Stimulated activated CD4-positive, alpha-beta T cell treated with anti-CD3 and anti-CD28 coated beads, Interleukin-15, amount 100 ng/mL, for 1 hour (primary cell): ENCODE results near the gene GTF3C6.
"Not testable (repeated sequence)": the region's sequence is repeated elsewhere in the genome, so short reads cannot be mapped to it uniquely, and the experiment has no call there.

Experiments used
- DNase-seq, 2 donors: peaks; one replicate each; pipeline ENCODE4 v3.0.0-alpha.2; 2020; ENCODE audit warnings: low read depth in 1 of 2, low spot score in 1 of 2

The GTF3C6 gene, protein sequence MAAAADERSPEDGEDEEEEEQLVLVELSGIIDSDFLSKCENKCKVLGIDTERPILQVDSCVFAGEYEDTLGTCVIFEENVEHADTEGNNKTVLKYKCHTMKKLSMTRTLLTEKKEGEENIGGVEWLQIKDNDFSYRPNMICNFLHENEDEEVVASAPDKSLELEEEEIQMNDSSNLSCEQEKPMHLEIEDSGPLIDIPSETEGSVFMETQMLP

DNA sequence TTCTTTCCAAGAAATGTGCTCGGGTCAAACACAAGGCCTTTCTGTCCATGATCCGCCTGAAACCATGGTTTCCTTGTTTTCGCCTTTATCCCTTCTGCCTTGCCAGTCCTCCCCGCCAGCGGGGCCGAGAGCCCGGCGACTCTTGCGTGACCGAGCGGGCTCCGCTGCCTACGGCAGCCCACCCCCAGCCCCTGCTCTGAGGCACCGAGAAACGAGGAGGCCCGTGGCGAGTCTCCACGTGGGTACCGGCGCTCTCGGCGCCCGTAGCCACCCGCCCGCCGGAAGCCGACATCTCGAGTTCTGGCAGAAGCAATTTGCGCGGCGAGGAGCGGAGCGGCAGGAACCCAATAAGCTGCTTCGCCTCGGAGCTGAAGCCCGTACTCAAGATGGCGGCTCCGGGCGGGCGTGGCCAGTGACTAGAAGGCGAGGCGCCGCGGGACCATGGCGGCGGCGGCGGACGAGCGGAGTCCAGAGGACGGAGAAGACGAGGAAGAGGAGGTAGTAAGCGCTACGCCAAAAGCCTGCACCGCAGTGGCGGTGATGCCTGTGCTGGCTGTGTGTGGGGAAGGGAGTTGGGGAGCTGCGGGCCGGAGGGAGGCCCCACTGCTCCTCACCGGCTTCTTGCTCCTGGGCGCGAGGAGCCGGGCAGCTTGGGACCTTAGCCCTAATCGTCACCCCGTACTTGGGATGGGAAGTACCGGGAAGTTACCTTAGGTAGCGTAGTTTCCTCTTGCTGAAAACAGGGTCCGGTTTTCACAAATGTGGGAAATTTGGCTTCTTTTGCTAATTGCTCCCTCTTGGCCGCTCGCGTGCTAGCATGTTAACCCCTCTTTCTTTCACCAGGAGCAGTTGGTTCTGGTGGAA lies at the start of gene GTF3C6:
Gene GTF3C6 (plus strand): TSS at position 378 of the 864 bp plus-strand sequence. CDS start 64 bp downstream, at position 442.
- DNase-seq = peak; percentile 83 to 85

DNA sequence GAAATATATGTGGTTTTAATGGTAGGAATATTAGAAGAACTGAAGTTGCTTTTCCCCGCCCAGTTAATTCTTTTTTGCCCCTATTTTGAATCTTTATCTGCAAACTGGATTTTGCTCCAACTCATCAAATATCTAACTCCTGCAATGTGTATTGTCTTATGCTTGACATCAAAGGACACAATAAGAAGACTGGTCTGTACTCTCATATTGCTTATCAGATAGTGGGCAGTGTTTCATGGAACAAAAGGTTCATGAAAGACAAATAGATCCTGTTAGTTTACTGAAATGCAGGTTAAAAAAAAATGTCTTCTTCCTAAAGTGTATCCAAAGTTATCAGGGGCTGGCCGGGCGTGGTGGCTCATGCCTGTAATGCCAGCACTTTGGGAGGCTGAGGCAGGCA lies 27.7 kb upstream of the GTF3C6 start:
- DNase-seq = no peak

DNA sequence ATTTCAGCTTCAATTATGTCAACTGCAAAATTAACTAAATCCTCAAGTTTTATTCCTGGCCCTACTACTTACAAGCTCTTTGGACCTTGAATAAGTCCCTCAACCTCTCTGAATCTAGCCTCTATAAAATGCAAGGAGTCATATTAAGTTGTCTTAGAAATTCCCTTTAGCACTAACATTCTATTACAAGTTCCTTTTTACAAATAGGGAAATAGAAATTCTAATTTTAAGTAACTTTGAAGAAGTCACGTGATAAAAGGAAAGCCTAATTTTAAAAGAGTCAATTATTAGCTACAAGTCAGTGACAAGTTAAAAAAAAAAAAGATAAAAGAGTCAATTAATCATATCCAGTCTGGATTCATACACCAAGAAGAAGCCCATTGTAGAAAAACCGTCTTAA lies 24.6 kb upstream of the GTF3C6 start:
- no peak for DNase-seq

DNA sequence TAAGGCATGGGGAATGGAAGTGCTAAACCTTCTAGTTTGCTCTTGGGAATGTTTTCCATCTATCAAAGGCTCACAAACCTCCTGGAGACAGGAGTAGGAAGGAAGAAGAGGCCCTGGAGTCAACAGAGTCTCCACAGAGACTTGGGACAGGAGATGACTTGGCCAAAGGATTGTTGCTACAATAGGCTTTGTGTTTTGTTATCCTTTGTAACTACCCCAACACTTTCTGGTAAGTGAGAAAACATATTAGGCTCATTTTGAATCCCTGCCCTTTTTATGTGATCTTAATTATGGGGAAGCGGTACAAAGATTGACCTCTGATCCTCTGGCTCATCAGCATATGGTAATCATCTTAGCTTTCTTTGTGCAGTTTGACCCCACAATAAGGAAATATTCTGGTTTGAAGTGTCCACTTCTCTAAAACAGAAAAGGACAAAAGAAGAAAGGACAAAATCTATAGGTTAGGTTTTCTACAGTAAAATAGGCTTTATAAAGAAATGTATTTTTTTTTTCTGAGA lies 24.1 kb upstream of the GTF3C6 start:
- DNase-seq = no peak

DNA sequence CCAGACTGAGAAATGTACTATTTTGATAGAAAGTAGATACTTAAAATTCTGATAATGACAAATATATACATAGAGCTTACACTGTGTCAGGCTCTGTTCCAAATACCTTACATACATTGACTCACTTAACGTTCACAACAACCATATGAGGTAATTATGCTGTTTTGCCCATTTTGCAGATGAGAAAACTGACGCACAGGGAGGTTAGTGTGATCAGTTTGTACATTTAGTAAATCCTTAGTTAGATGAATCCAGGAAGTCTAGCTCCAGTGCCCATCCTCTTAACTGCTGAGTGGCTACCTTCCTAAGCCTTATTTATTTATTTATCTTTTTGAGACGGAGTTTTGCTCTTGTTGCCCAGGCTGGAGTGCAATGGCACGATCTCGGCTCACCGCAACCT lies 23.3 kb upstream of the GTF3C6 start:
- DNase-seq = no peak

DNA sequence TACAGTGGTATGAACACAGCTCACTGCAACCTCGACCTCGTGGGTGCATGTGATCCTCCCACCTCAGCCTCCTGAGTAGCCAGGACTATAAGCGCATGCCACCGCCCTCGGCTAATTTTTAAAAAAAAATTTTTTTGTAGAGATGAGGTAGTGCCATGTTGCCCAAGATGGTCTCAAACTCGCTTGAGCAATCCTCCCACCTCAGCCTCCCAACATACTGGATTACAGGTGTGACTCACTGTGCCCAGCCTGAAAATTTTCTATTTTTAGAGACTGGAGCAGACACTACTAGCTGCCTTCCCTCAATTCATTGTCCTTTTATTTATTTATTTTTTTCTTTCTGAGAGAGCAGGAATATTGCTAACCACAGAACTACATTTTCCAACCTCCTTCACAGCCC lies 20.3 kb upstream of the GTF3C6 start:
- no peak for DNase-seq

DNA sequence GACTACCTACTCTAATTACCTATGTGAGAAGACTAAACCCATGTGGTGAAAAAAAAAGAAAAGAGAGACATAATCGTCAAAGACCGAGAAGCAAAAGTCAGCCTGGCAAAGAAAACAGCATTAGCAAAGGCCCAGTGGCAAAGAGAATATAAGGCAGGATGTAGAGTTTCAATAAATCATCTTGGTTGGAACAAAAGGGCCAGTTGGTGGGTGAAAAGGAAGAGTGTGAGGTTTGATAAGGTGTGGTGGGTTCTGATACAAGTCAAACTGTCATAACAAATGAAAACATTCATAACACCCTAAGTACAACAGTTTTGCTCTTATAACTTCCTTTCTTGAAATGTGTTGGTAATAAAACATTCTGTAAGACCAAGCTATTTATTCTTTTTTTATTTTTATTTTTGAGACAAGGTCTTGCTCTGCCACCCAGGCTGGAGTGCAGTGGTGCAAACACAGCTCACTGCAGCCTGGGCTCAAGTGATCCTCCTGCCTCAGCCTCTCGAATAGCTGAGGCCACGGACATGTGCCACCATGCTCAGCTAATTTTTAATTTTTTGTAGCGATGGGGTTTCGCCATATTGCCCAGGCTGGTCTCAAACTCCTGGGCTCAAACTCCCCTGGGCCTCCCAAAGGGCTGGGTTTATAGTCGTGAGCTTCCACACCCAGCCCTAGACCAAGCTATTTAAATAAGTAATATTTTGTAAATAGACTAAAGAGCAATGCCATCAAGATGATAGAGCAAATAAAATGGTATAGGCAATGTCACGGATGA lies 18.9 kb upstream of the GTF3C6 start:
- DNase-seq = no peak

DNA sequence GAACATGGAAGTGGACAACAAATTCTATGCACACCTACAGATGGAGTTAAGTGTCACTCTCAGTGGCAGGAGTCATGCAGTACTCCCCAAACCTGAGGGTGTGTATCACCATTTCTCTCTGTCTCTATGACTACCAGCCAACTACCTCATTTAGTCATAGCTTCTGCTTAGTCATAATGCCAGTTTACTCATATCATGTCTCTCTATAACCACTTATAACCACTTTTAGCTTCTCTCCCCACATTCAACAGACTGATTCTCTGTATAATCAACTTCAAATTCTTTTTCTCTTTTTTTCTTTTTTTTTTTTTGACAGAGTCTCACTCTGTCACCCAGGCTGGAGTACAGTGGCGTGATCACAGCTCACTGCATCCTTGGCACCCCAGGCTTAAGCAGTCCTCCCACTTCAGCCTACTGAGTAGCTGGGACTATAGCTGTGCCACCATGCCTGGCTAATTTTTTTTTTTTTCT lies 13.8 kb upstream of the GTF3C6 start:
- peak in 1 of 2 donors; percentile 10 for DNase-seq

DNA sequence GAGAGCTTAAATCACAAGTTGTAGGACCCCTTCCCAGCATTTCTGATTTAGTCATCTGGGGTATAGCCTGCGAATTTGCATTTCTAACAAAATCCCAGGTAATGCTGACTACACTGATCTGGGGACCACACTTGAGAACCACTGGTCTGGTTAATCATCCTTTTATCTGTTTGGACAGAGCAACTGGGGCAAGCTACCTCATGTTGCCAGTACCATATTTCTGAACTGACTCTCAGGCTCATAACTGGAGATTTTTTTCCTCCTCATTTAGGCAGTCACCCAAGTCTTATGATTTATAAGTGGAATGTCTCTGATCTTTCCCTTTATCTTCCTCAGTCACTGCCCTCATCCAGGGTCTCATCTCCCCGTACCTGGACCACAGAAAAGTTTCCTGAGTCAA lies 12.0 kb upstream of the GTF3C6 start:
- DNase-seq = no peak

DNA sequence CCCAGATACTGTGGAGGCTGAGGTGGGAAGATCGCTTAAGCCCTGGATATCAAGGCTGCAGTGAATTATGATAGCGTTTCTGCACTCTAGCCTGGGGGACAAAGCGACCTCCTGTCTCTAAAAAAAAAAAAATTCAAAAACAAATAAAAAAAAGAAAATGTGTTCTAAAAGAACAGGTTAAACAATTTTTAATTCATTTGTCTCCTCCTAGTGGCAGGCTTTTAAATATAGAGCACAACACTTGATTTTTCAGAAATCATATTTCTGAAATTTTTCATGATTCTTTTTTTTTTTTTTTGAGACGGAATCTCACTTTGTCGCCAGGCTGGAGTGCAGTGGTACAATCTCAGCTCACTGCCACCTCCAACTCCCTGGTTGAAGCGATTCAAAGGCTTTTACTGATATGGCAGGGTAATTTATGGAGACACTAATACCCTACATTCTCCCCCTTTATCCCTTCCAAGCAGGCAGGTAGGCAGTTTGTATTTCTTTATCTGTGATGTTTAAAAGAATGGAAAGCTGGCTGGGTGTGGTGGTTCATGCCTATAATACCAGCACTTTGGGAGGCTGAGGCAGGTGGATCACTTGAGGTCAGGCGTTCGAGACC lies 8.7 kb upstream of the GTF3C6 start:
- no peak for DNase-seq

DNA sequence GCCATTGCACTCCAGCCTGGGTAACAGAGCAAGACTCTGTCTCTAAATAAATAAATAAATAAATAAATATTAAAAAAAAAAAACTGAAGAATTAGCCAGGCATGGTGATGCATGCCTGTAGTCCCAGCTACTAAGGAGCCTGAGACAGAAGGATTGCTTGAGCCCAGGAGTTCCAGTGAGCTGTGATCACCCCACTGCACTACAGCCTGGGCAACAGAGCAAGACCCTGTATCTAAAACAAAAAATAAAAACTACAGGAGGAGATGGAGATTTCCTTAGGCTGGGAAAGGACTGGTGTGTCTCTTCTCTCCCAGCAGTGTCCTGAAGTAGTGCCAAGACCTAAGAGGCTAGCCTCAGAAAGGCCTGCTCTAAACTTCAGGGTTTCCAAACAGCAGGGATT lies 8.1 kb upstream of the GTF3C6 start:
- no peak for DNase-seq

DNA sequence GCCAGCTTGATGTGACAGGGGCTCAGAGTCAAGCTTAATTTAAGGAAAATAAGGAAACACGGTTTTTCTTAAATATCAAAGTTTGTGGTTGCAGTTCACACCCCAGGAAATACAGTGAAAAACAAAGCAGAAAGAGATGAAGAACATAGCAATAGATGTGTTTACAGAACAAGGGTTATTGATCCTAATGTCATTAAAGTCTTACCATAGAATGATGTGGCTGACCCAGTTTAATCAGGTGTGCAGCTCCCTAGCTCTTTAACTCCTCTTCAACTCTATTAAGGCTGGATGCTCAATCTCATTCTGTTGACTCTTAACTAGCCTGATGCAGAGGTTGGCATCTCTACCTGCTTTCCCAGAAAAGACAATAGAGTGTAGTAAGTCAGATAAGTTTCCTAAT lies 7.5 kb upstream of the GTF3C6 start:
- DNase-seq = no peak

DNA sequence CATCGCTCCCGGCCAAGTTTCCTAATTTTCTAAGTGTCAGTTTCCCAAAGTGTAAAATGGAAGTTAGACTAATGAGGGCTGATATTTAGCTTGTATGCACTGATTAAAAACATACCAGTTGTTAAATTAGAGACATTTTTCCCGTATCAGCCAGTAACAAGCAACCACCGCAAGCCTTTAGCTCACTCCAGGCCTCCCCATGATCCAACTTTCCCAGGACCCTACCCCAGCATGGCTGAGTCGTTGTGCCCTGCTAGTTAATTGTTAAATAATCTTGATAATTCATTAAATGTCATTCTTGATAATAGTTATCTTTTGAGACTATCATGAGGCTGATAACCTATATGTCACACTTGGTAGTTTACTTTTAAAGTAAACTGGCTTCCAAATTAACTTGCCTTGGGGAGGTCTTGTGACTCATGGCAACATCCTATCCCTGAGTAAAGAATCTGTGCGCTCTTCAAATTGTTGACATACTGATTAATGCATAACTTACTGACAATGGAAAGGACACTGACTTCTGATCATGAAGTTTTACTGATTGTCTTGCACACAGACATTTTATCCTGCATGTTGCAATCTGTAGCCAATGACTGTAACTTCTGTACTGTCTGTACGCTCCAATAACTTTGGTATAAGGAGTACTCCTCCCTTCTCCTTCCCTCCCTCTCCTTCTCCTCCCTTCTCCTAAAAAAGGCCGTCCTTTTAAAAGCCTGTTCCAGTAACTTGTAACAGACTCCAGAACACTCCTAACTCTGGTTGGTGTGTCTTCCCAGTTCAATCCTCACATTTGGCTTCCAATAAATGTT lies 6.3 kb upstream of the GTF3C6 start:
- no peak for DNase-seq

DNA sequence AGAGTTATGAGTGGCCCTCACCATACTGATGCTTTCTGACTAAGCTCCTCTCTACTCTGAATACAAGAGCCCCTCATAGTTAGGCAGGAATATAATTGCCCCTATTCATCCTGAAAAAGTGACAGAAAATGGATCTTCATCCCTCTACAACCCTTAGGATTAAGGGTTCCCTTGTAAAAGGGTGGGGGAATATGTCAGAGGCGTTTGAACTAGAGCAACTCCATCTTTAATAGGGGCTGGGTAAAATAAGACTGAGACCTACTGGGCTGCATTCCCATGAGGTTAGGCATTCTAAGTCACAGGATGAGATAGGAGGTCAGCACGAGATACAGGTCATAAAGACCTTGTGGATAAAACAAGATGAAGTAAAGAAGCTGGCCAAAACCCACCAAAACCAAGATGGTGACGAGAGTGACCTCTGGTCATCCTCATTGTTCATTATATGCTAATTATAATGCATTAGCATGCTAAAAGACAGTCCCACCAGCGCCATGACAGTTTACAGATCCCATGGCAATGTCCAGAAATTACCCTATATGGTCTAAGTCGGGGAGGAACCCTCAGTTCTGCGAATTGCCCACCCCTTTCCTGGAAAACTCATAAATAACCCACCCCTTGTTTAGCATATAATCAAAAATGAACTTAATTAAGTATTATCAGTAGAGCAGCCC lies 4.7 kb upstream of the GTF3C6 start:
- DNase-seq = no peak

DNA sequence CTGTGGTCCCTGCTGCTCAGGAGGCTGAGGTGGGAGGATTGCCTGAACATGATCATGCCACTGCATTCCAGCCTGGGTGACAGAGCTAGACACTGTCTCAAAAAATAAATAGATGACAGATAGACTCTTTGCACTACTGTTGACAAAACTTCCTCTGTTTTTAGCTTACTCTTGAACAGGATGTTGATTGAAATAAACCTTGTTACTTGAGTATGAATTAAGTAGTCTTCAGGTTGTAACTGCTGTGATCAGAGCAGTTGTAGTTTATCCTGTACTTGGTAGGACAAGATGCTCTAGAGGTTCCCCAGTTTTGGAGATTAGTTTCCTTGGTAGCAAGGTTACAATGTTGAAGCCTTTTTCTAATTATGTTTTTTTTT lies 1.5 kb downstream of the GTF3C6 start:
- DNase-seq = no peak

DNA sequence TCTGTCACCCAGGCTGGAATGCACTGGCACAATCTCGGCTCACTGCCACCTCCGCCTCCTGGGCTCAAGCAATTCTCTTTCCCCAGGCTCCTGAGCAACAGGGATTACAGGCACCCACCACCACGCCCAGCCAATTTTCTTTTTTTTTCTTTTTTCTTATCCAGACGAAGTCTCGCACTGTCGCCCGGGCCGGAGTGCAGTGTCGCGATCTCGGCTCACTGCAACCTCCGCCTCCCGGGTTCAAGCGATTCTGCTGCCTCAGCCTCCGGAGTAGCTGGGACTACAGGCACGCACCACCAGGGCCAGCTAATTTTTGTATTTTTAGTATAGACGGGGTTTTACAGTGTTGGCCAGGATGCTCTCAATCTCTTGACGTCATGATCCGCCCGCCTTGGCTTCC lies 4.1 kb downstream of the GTF3C6 start:
- DNase-seq = not testable (repeated sequence)

DNA sequence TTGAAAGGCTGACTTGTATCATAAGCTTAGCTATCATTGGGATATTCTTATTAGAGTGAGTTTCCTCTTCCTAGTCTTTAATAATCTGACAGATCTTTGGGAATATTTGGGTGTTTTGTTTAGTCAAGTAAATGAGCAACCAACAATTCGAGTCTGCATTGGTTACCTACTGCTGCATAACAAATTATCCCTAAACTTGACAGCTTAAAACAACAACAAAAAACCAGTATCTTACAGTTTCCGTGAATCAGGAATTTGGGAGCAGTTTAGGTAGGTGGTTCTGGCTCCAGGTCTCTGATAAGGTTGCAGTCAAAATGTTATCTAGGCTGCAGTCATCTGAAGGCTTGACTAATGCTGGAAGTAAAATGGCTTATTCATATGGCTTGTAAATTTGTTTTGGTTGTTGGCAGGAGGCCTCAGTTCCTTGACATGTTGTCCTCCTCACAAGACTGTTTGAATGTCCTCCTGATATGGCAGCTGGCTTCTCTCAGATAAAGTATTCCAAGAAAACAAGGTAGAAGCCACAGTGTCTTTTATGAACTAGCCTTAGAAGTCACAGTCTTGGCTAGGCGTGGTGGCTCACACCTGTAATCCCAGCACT lies 7.2 kb downstream of the GTF3C6 start:
- DNase-seq = no peak

DNA sequence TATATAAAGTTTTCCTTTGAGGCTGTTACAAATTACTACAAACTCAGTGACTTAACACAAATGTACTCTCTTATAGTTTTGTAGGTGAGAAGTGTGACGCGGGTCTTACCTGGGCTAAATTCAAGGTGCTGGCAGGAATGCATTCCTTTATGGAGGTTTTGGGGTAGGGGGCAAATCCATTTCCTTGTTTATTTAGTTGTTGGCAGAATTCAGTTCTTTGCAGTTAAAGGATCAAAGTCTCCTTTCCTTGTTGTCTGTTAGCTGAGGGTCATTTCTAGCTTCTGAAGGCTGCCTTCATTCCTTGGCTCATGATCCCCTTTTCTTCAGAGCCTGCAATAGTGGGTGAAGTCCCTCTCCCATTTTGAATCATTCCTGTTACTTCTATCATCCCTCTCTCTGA lies 10.2 kb downstream of the GTF3C6 start:
- not testable (repeated sequence) for DNase-seq

DNA sequence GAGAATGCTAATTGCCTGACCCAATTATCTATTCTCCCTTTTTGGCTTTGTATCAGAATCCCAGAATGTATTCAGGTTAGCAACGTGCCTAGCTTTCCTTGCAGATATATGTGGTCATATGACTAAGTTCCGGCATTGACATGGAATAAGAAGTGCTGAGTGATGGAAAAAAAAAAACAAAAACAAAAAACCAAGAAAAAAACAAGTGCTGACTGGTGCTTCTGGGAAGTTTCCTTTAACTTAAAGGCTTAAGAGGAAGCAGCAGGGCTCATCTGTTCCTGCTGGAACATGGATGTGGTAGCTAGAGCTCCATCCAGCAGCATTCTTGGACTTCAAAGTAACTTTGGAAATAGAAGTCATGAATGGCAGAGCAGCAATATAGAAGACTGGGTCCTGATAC lies 13.0 kb downstream of the GTF3C6 start:
- no peak for DNase-seq
